GM23248 (cell line): ENCODE data around the gene TNFRSF8.

Experiments used
- EZH2 ChIP-seq: fragments of 200-600 bp; sonication (generic); IDR thresholded peaks from 2 replicates; pipeline ENCODE4 v1.6.1; 2018; ENCODE audit warnings: antibody characterized with exemption, mild to moderate bottlenecking; ENCODE audit not compliant: insufficient read depth, poor library complexity, severe bottlenecking
- EZH2phosphoT487 ChIP-seq: fragments of 200-600 bp; sonication (generic); IDR thresholded peaks from 2 replicates; pipeline ENCODE4 v1.6.1; 2018; ENCODE audit warnings: antibody characterized with exemption, moderate library complexity, mild to moderate bottlenecking, low read depth; ENCODE audit not compliant: insufficient read depth

DNA sequence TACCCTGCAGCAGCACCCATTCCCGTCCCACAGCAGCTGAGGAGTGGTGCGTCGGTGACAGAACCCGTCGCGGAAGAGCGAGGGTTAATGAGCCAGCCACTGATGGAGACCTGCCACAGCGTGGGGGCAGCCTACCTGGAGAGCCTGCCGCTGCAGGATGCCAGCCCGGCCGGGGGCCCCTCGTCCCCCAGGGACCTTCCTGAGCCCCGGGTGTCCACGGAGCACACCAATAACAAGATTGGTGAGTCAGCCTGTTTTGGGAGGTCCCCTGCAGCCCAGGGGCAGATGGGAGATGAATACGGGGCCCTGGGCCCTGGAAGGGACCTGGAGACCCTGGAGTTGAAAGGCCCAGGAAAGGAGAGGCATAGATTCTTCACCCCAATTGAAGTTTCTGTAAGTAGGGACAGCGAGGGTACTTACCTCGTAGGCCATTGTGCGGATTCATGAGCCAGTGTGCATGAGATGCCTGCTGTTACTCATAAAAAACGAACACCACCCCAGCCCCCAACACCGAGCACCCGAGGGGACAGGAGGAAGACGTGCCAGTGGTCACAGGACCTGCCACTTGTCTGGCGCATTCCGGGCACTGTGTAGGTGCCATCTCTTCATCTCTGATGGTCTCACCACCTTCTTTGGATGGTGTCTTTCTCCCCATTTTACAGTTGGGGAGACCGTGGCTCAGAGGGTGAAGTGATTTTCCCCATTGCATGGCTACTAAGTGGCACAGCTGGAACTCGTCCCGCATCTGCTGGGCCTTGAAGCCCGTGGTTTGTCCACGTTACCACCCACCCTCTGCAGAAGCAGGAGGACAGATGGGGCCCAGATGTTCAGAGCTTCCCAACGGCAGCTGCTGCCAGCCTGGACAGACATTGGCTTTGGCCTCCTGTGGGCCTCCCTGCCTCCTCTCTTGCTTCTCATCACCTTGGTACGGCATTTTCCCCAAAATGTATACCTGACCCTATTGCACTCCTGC lies 75.4 kb downstream of the TNFRSF8 start:
- no peak for TF ChIP-seq EZH2
- TF ChIP-seq EZH2phosphoT487 = no peak
